GM21367 (cell line): ENCODE results near the gene ANKRD44.
A peak's percentile ranks its signal among the peaks of the same experiment; 100 is the strongest.

Source experiments
- ATAC-seq: cut with Tn5 transposase; IDR thresholded peaks from one replicate; pipeline ENCODE4 v1.9.1; 2021; ENCODE audit not compliant: unreplicated experiment

Gene ANKRD44

GRCh38 chr2:197211881-197212342, 98.7 kb downstream of the ANKRD44 start:
- no peak for ATAC-seq

DNA sequence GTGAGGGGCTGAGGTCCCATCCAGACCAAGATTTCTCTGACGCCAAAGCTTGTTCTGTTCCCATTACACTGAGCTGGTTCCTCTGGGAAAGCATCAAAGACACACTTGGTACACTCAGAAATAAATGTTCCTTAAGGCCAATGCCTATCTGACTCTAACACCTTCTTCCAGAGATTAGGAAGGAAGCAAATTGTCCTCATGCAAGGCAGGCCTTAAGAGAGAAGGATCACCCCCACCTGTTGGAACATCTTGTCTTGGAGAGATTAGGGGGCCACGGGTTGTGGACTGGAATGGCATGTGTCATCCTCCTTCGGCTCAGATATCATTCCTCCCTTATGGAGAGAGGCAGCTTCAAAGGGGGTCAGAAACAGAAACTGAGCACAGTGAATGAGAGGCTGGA, 100.2 kb downstream of the ANKRD44 start:
- ATAC-seq = no peak

DNA sequence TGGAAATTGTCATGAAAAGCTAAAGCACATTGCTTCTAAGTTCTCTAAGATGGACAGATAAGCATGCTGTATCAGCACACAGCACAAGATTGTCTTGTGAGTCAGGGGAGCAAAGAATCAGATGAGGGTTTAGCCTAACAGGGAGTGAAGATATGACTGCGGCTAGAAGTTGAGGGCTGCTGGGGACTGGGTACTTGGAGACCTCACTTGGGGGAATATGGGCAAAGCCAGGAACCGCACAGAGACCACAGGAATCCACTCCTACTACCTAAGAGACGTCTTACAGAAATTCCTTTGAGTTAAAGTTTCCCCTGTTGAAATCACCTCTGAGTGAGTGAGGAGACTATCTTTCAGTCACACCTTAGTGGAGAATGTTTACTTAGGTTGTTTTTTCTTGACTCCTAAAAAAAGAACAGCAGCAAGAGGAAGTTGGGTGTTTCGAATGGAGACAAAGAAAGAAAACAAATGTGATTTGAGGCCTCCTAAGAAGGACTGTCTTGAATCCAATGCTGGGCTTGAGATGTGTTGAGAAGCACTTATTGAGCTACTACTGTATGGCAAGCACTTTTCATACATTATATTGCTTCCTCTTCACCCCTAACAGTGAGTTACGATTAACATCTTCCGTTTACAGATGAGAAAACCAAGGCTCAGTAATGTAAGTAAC, 100.7 kb downstream of the ANKRD44 start:
- peak; percentile 32 for ATAC-seq

DNA sequence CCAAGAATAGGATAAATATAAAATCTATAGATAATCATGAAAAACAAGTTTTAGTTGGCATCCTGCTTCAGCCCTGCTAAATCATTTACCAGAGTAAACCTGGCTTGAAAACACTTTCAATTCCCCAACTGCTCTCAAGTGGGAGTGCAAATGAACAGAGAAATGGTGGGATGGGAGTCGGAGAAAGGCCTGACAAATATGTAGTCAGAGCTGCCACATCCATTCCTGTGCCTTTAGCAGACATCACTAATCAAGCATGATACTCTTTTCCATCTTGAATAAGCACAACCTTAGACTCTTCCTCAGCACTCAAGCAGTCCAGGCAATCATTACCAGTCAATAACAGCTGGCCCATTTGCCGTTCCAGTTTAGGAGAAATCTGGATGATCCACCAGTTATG, 101.3 kb downstream of the ANKRD44 start:
- no peak for ATAC-seq

GRCh38 chr2:197208841-197209240, 101.7 kb downstream of the ANKRD44 start:
- no peak for ATAC-seq

DNA sequence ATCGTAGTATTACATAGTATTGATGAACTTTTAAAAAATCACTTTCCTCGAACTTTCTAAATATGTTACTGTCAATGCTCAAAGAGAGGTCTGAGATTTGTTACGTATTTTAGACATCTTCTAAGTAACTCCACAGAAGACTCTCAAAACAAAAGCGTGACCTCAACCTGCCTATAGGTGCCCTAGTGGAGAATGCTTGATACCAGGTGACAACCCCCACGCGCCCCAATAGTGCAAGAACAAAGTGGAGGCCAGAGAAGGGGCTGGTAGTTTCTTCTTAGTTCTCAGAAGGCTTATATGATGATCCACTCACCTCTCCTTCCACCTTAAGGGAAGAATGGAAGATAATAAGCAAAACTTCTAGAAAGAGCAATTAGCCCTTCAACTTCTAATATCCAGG, 102.6 kb downstream of the ANKRD44 start:
- no peak for ATAC-seq

DNA sequence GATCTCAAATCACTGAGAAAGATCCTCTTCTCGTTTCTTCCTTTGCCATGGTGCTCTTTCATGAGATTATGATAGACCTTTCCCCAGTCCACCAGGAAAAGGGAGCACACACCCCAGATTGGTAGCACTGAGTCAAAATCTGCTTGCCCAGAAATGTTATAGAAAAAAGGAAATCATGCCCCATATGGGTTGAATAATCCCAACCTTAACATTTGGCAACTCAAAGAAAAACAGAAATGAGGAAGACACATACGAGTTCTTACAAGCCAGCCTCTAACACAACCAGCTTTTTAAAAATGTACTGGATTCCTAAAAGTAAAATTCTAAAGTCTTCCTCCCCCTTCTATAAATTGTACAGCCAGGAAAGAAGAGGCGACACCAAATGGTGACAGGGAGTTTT, 103.0 kb downstream of the ANKRD44 start:
- no peak for ATAC-seq

DNA sequence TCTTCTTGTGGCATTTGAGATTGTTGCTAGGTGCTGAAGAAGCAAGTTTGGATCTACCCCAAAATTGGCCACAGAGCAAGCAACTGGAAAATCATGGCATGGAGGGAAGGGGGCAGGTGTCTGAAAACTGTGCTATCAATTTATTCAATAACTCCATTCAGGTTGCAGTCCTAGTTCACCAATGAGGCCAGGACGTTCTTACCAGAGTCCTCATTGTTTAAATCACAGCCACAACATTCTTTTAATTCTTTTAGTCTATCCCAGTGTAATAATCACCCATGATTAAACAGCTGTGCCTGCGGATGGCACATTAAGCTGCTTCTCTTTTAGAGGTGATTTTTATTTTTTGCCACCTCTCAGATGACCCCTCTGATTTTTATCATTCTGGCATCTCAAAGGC, 103.5 kb downstream of the ANKRD44 start:
- ATAC-seq = no peak

- peak; percentile 51 for ATAC-seq
These were observed 104.9 kb downstream of the ANKRD44 start for GRCh38 chr2:197205585-197206215.

- ATAC-seq = no peak
These were observed 105.9 kb downstream of the ANKRD44 start for GRCh38 chr2:197204519-197205250.

DNA sequence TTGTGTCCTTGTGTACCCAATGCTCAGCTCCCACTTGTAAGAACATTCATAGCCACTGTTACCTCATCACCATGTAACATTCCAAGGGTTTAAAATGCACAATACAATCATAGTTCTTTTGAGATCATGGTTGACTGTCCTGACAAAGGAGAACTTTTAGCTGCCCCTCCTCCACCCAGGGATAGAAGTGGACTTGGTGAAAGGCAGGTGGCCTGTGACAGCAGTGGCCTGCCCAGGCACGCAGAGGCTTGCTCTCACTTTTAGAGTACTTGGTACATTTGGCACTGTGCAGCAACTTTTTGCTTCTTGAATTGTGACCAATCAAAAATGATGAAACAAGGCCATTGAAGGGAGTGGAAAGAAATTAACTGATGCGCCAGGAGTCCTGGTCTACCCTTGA, 108.7 kb downstream of the ANKRD44 start:
- no peak for ATAC-seq

DNA sequence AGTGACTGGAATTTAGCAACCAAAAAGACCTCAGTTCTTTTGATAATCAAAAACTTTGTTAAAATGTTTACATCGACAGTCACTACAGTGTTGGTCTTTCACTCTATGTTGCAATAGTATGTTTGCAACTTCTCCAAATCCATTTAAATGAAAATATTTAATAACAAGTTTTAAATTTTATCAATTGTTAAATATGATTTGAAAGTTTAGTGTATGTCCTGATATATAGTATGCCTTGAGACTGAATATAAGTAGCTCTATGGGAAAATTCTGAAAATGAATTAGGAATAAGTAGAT, 109.9 kb downstream of the ANKRD44 start:
- no peak for ATAC-seq

GRCh38 chr2:197200051-197200761, 110.4 kb downstream of the ANKRD44 start:
- no peak for ATAC-seq

GRCh38 chr2:197198890-197199289, 111.7 kb downstream of the ANKRD44 start:
- ATAC-seq = peak; percentile 98

DNA sequence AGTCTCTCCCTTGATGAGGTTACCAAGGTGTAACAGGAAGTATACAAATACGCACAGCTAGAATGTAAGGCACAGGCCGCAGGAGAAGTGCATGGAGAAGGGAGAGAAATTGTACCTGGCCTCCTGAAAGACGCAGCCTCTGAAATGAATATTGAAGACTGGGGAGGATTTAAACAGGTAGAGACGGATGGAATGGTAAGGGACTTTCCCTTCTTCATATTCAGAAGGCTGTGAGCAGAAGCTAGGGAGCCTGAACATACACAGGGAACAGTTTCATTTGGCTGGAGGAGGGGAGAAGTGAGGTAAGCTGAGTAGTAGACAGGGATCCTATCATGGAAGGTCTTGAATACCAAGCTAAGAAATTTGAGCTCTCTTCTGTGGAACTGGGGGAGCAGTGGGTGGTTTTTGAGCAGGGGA, 112.7 kb downstream of the ANKRD44 start:
- no peak for ATAC-seq

GRCh38 chr2:197196541-197197180, 113.9 kb downstream of the ANKRD44 start:
- ATAC-seq = no peak

- ATAC-seq = no peak
These were observed 115.1 kb downstream of the ANKRD44 start for GRCh38 chr2:197195518-197195917.

- ATAC-seq = peak; percentile 78
These were observed 118.6 kb downstream of the ANKRD44 start for GRCh38 chr2:197191940-197192322.

GRCh38 chr2:197191177-197191939, 119.2 kb downstream of the ANKRD44 start:
- no peak for ATAC-seq

- ATAC-seq = no peak
These were observed 120.5 kb downstream of the ANKRD44 start for GRCh38 chr2:197190100-197190432.
